SK-N-MC (cell line): ENCODE measurements around the gene SPECC1.

Experiments
- DNase-seq: peaks from one replicate; pipeline ENCODE4 v3.0.0-alpha.2; 2011; ENCODE audit warnings: low read depth, low spot score
- H3K27ac ChIP-seq: fragments of 200-600 bp; sonication (generic); 2 replicates; pipeline ENCODE4 v1.5.1; 2016; ENCODE audit warnings: mixed run types
- H3K36me3 ChIP-seq: fragments of 200-600 bp; sonication (generic); 2 replicates; pipeline ENCODE4 v1.6.1; 2017; ENCODE audit warnings: antibody characterized with exemption, low read length, mixed read lengths; ENCODE audit not compliant: insufficient read depth
- H3K4me3 ChIP-seq: fragments of 200-600 bp; sonication (generic); 2 replicates; pipeline ENCODE4 v1.5.1; 2016
- H3K9ac ChIP-seq: fragments of 200-600 bp; sonication (generic); 2 replicates; pipeline ENCODE4 v1.8.0; 2017; ENCODE audit warnings: mixed run types, mixed read lengths; ENCODE audit not compliant: insufficient read length
- H3K9me3 ChIP-seq: fragments of 200-600 bp; sonication (generic); 2 replicates; pipeline ENCODE4 v1.6.1; 2017; ENCODE audit warnings: low read depth, mild to moderate bottlenecking, antibody characterized with exemption, low read length, moderate library complexity, mixed read lengths
- EZH2 ChIP-seq: fragments of 200-600 bp; sonication (generic); IDR thresholded peaks from one replicate; pipeline ENCODE4 v1.6.1; 2017; ENCODE audit warnings: antibody characterized with exemption
- FOXP2 ChIP-seq: optimal IDR thresholded peaks from 2 replicates; pipeline ENCODE3; 2011; ENCODE audit warnings: mild to moderate bottlenecking, moderate library complexity; ENCODE audit not compliant: insufficient read depth; ENCODE audit errors: extremely low read length, control extremely low read depth
- POLR2AphosphoS5 ChIP-seq: IDR thresholded peaks from 2 replicates; pipeline ENCODE4 v1.6.1; 2012; ENCODE audit warnings: mild to moderate bottlenecking, low read depth, low read length, borderline replicate concordance

SPECC1 gene

DNA sequence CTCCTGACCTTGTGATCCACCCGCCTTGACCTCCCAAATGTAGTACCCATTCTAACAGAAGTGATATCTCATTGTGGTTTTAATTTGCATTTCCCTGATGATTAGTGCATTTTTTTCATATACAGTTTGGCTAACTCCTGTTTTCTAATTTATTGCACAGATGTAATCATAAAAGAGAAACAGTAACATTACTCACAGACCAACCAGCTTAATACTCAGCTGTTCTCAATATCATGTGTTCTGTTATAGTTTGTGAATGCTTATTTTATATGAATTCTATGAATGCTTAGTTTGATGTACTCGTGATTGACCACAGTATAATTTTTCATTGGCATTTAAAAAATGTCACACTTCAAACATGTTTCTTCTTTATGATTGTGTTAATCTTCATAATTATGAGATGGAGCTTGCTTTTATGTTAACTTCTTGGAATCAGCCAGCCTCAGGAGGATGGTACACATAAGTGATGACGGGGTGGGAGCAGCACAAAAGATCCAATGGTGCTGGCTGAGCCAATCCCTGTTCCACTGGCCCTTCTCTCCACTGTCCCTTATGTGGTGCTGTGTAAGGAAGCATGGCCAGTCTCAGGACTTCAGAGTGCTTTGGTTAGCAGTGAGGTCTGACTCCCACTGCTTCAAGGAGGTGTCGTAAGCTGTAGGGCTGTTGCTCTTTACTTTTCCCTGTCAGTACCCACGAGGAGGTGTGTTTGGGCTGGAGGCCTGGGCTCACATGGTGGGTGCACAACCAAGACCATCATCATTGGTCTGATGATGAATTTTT, 191.0 kb downstream of the SPECC1 start:
- H3K9ac ChIP-seq = no peak overlapping the region
- no peak overlapping the region for H3K4me3 ChIP-seq
- H3K9me3 ChIP-seq = peaks cover 4% of the 10 kb centered on the region; the same call in 1 of the 2 replicates
- H3K27ac ChIP-seq = no peak overlapping the region
- TF ChIP-seq FOXP2 (no peak), EZH2 (no peak), POLR2AphosphoS5 (no peak)
- no peak for DNase-seq
- H3K36me3 ChIP-seq = no peaks in the 10 kb centered on the region

- H3K9ac ChIP-seq = no peak overlapping the region
- no peaks in the 10 kb centered on the region for H3K36me3 ChIP-seq
- H3K27ac ChIP-seq = no peak overlapping the region
- no peak for DNase-seq
- peaks cover 4% of the 10 kb centered on the region; the same call in 1 of the 2 replicates for H3K9me3 ChIP-seq
- TF ChIP-seq FOXP2 (no peak), POLR2AphosphoS5 (no peak), EZH2 (no peak)
- H3K4me3 ChIP-seq = no peak overlapping the region
These were observed 191.8 kb downstream of the SPECC1 start for GRCh38 chr17:20200865-20201458.

- no peak overlapping the region for H3K4me3 ChIP-seq
- DNase-seq = no peak
- no peak overlapping the region for H3K9ac ChIP-seq
- 0 out of 2 replicates have a peak, but pooled peaks cover 4% of the 10 kb centered on the region for H3K9me3 ChIP-seq
- no peaks in the 10 kb centered on the region for H3K36me3 ChIP-seq
- TF ChIP-seq POLR2AphosphoS5 = no peak
- TF ChIP-seq EZH2 = no peak
- TF ChIP-seq FOXP2 = no peak
- H3K27ac ChIP-seq = no peak overlapping the region
These were observed 193.0 kb downstream of the SPECC1 start for GRCh38 chr17:20202141-20202621.

DNA sequence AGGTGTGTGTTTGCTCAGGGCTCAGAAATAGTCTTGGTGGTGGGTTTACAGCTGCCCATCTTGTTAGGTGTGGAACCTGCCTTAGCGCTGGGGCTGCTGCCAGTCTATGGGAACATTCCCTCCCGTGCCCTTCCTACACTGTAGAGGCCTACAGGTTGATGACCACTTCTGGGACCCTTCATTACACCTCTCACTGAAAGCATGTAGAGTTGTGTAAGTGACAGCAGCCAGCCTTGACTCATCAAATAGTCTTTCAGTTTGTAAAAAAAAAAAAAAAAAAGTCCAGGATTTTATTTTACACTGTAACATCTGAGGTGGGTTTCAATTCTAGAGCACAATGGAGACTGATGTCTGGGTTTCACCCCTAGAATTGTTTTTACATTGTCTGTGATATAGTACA, 193.9 kb downstream of the SPECC1 start:
- no peaks in the 10 kb centered on the region for H3K36me3 ChIP-seq
- TF ChIP-seq POLR2AphosphoS5 (no peak), FOXP2 (no peak), EZH2 (no peak)
- H3K27ac ChIP-seq = no peak overlapping the region
- H3K4me3 ChIP-seq = no peak overlapping the region
- no peak overlapping the region for H3K9ac ChIP-seq
- 0 out of 2 replicates have a peak, but pooled peaks cover 1% of the 10 kb centered on the region for H3K9me3 ChIP-seq
- no peak for DNase-seq

- no peaks in the 10 kb centered on the region for H3K9me3 ChIP-seq
- no peaks in the 10 kb centered on the region for H3K36me3 ChIP-seq
- TF ChIP-seq EZH2 = no peak
- TF ChIP-seq POLR2AphosphoS5 = no peak
- TF ChIP-seq FOXP2 = no peak
- no peak for DNase-seq
- no peak overlapping the region for H3K27ac ChIP-seq
- no peak overlapping the region for H3K4me3 ChIP-seq
- H3K9ac ChIP-seq = no peak overlapping the region
These were observed 194.7 kb downstream of the SPECC1 start for GRCh38 chr17:20203761-20204263.

GRCh38 chr17:20205609-20206008, 196.4 kb downstream of the SPECC1 start:
- TF ChIP-seq FOXP2 = no peak
- no peak for TF ChIP-seq EZH2
- no peak for TF ChIP-seq POLR2AphosphoS5
- no peak overlapping the region for H3K9ac ChIP-seq

GRCh38 chr17:20206068-20206467, 196.9 kb downstream of the SPECC1 start:
- Histone ChIP-seq H3K9ac (no peak overlapping the region), H3K36me3 (no peaks in the 10 kb centered on the region), H3K9me3 (no peaks in the 10 kb centered on the region), H3K27ac (no peak overlapping the region), H3K4me3 (no peak overlapping the region)
- DNase-seq = no peak
- TF ChIP-seq EZH2 (no peak), POLR2AphosphoS5 (no peak), FOXP2 (no peak)

More at GRCh38 chr17:20205609-20206008, 196.4 kb downstream of the SPECC1 start:
- H3K36me3 ChIP-seq = no peaks in the 10 kb centered on the region
- H3K9me3 ChIP-seq = no peaks in the 10 kb centered on the region
- DNase-seq = no peak
- no peak overlapping the region for H3K4me3 ChIP-seq
- no peak overlapping the region for H3K27ac ChIP-seq

- TF ChIP-seq POLR2AphosphoS5 (no peak), FOXP2 (no peak), EZH2 (no peak)
- DNase-seq = no peak
- H3K9ac ChIP-seq = no peak overlapping the region
- H3K4me3 ChIP-seq = no peak overlapping the region
- H3K36me3 ChIP-seq = no peaks in the 10 kb centered on the region
- no peak overlapping the region for H3K27ac ChIP-seq
- H3K9me3 ChIP-seq = no peaks in the 10 kb centered on the region
These were observed 197.4 kb downstream of the SPECC1 start for GRCh38 chr17:20206591-20206990.
